GM19035 (cell line): ENCODE measurements around the gene SERPINE3.
A peak's percentile ranks its signal among the peaks of the same experiment; 100 is the strongest.

Source experiments
- ATAC-seq: cut with Tn5 transposase; IDR thresholded peaks from one replicate; pipeline ENCODE4 v1.9.1; 2021; ENCODE audit not compliant: unreplicated experiment

Gene SERPINE3

DNA sequence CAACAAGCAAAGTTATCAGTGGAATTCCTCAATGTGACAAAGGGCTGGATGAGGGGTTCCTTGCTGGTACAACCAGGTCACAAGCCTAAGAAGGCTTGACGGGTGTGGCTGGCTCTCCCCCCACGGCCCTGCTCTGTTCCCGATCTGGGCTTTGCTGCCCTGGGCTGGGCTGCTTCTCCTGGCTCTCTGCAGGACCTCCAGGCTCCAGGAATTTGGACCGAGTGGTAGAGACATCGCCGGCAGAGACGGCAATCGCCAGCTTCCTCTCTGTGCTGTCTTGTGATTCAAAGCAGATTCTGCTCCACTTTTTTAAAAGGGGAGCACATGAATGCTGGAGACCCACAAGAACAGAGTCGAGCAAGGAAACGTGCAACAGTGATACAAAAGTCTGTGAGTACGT, at the start of gene SERPINE3:
TSS of gene SERPINE3 (plus strand) at position 338 of the 400 bp plus-strand sequence. CDS start 1,401 bp downstream, outside the sequence.
- ATAC-seq: no peak

DNA sequence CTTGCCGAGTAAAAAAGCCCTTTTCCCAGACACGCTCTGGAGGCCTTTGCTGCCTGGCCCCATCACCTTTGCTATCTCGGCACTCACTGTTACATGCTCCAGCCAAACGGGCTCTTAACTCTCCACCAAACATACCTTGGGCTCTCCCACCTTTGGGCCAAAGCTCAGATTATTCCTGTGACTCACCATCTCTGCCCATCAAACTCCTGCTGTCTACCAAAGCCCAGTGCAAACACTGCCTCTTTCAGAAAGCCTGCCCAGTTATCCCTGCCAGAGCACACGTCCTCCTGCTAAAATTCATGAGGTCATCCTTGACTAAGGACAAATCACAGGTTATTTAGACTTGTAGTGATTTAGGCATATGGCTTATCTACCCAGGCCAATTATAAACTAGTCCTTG, 48.1 kb upstream of the SERPINE3 start:
- no peak for ATAC-seq

DNA sequence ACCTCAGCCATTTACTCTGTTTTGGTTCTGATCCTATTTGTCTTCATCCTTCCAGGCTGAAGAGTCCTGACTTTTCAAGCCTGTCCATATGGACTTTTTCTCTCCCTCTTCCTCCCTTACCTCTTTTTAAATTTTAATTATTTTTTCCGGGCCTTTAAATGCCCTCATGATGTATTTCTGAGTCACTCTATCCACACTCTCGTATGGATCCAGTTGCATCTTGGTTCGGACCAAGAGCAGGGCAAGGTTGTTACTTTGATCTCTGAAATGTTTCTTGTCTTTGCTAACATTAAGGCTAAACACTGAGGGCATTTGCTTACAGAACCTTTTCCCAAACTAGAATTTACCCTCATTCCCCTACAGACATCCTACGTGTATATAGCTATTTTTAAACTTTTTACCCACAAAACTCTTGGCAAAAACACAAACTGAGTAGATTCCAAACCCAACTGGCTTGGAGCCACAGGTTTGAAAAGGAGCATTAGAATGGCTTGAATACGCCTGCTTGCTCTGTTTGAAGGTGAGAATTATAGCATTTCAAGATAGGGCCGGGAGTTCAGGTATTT, 47.4 kb upstream of the SERPINE3 start:
- ATAC-seq: no peak

DNA sequence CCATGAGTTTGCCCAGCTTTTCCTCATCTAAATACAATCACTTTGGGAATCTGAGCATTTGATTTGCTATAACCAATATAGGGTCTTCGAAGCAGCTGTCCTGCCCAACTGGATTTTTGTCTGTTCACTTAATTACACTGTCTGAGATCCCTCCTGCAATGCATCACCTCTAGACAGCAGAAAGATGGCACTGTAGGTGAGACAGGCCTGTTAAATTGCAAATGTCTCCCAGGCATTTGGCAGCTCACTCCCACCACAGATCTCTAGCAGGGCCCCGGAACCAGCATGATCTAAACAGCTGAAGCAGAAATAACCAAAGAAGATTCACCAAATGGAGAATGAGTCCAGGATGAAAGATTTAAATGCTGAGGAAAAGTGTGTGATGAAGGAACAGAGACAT, 41.9 kb upstream of the SERPINE3 start:
- no peak for ATAC-seq

DNA sequence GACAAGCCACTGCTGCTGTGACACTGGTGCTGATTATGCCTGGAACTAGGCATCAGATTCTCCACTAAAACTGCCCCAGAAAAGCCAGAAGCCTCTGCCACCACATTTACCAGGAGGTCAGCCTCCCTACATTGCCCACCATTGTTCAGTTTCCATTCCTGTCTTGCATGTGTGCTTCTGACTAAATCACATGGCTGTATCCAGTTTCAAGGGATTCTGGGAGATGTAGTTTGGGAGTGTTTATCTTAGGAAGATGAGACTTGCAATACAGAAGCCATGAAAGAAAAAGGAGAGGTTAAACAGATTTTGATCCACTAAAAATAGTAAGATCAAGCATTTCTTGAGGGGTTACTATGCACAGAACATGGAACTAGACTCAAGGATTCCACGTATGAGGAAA, 40.7 kb upstream of the SERPINE3 start:
- ATAC-seq: no peak

DNA sequence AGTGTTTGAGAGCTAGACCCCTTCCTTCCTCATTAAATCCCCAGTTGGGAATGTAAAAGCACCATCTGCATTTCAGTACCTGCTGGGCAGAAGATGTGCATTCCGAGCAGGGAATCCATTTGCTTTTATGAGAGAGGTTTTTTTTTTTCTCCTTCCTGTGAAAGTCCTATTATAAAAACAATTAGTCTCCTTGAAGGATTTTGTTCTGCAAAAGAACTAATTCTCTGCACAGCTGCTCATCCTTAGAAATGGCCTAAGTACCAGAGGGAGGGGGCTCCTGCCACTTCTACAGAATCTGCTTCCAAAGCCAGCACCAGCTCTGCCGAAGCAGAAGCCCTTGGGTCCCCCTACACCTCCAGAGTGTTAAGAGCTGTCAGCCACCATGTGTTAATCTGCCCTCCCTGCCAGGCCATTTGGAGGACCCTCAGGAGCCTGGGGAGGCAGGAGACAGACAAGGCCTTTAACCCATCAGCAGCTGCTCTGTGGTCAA, 36.4 kb upstream of the SERPINE3 start:
- ATAC-seq: no peak

DNA sequence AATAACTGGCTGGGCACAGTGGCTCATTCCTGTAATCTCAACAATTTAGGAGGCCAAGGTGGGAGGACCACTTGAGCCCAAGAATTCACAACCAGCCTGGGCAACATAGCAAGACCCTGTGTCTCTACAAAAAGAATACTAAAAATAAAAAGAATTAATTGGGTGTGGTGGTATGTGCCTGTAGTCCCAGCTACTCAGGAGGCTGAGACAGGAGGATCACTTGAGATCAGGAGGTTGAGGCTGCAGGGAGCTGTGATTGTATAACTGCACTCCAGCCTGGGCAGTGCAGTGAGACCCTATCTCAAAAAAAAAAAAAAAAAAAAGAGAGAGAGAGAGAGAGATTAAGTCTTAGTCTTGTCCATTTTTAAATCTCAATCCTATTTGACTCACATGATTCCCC, 35.6 kb upstream of the SERPINE3 start:
- no peak for ATAC-seq

DNA sequence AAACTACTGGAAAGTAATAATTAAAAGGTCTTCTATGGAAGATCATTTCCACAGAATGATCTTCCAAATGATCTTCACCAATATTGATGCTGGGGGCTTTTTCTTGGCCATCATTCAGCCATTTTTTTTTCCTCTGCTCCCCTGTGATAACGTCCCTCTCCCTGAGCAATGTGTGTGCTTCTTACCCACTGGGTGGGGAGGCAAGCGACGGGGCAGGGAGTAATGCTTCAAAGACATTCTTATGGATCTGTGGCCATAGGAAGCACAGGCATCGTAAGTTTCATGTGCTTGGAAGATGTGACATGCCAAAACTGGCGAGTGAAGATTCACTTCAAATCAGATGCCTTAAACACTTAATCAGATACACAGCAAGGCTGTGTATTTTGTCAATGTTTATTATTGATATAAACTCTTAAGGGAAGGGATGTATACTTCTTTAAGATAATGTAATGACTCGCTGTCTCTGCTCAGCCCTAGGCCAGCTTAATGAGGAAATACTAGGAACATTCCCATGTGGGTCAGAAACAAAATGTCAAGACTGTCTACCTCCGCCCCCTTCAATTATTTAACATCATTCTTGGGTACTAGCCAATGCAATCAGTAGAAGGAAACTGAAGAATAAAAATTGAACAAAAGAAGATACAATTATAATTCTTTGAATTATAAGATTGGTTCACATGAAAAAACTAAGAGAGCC, 34.1 kb upstream of the SERPINE3 start:
- no peak for ATAC-seq

DNA sequence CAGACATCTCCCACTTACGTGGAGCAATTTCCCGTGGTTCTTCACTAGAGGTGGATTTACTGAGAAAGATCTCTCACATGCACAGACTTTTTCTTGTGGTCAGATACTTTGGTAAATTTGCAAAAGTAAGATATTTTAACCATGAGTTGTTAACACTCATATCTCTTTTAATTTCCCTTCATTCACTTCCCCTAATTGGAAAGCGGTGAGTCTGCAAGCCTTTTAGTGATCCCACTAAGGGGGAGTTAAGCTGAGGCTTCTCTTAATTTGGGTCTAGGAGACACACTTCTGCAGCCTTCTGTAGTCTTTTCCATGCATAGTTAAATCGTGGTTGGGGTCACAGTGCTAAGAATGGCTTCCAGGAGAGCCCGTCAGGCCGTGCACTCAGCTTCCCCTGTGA, 30.7 kb upstream of the SERPINE3 start:
- ATAC-seq: no peak

DNA sequence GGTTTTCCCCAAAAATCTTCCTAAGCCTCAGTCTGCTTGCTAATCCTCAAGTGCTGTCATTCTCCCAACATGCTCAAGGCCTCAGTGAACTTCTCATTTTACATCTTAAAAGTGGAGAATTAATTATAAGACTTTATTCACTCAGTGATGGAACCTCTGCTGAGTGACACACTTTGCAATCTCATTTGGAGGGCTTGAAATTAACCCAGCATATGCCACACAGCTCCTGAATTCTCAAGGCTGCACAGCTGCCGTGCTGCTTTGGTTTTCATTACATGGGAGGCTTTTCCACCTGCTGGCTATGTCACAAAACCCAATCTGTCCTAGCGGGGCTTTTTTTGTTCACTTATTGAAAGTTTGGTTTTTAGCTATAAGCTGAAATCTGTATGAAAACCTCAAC, 28.3 kb upstream of the SERPINE3 start:
- ATAC-seq: no peak

DNA sequence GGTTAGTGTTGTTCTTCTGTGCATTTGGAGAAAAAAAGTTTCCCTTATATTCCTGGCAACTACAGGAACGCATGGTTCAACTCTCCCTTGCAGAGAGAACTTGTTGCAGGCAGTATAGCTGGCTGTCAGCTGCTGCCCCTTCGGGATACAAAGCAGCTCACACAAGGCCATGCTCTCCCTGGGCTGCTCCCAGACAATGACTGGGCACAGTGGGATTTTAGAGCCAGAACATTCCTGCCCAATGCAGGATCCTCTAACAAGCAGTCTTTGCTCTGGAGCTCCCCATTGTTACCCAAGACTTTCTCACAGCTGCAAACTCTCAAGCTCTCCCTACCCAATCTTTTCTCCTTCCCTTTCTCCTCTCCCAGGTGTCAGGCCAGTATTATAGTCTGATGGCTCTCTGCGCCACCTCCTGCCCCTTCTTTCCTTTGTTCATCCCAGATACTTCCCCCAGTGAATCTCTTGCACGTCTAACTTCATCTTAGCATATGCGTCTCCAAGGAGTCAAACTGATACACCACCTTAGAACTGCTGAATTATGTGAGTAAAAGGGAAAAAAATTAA, 27.5 kb upstream of the SERPINE3 start:
- ATAC-seq: no peak

DNA sequence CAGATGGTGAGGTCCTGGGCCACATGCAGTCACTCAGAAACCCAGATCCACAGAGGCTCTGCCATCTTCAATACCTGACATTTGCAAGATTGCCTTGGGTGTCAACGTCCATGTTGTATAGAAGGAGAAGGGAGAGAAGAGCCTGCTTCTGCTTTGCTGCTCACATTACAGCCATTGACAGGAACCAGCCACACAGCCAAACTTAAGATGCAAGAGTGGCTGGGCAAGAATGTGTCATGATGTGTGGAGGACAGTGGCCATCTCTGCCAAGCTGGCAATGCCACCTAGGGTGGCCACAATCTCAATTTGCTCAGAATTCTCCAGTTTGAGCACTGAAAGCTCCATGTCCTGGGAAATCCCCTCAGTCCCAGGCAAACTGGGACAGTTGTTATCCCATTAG, 25.9 kb upstream of the SERPINE3 start:
- ATAC-seq: no peak

DNA sequence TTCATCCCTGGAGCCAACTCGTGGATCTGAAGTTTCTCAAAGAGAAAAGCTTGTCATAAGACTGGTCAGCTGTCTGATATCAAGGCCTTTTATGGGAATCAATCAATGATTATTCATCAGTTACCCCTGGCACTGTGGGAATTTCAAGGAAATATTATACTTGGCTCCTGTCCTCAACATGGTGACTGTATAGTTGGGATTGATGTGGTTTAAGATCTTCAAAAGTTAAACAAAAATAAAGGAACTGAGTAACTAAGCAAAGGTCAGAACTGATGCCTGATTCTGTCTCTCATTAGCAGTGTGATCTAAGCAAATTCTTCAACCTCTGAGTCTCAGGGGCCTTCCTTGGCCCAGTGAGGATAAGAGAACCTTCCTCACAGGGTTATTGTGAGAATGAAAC, 22.2 kb upstream of the SERPINE3 start:
- ATAC-seq: no peak

DNA sequence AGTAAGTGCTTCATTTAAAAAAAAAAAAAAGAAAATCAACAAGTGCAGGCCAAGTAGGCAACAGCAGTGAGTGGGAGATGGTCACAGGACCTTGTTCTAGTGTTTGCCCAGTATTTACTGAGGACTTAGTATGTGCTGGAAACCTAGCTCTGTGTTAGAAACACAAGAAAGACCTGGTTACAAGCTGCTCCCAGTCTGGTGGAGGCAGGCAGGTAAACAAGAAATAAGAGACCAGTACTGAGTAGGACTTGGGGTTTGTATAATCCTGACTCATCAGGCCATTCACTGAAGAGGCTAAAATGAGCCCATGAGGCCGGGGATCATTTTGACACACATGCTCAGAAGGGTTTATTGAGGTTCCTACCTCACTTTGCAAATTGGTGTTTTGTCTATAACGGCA, 21.5 kb upstream of the SERPINE3 start:
- no peak for ATAC-seq

DNA sequence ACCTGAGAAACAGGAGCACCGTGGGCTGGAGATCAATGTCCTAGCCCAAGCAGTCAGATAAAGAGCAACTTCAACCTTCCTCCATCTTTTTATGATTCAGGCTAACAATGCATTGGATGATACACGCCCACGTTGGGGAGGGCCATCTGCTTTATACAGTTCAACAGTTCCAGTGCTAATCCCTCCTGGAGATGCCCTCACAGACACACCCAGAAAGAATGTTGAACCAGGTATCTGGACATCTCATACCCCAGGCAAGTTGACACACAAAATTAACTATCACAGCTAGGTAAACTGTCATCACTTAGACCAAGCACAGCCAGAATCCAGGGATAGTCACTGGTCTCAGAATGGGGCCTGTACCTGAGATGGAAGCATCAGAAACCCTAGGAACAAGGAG, 20.6 kb upstream of the SERPINE3 start:
- ATAC-seq: no peak

DNA sequence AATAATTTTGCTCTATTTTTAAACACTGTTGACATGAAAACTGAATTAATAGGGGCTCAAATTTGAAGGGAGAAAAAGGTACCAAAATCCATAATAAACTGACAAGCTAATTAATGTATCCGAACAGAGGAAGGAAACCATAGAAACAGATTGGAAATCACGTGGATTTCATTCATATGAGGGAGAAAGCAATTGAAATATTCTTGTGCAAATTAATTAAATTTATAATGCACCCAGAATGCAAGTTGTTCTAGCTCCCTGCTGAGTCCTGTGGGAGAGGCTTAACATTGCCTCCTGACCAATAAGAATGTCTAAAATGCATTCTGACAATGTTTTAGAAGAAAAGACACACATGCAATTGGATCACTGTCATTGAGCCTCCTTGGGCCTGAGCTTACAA, 17.7 kb upstream of the SERPINE3 start:
- no peak for ATAC-seq

DNA sequence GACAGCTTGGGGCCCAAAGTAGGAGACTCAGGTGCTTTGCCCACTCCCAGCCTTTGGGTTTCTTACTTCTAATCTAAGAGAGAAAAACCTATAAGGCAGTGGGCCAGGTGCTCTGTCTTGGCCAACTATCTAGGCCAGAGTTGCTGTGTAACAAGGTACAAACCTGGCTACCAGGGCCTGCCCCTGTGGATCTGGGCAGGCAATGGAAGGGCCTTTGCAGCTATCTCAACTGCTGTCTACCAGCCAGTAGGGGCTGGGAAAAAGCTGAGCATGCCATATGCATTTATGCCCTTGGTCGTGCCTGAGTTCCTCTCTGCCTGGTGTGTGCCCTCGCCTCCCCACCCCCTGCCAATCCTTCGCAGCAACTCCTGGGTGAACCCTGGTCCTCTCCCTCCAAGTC, 16.7 kb upstream of the SERPINE3 start:
- no peak for ATAC-seq

DNA sequence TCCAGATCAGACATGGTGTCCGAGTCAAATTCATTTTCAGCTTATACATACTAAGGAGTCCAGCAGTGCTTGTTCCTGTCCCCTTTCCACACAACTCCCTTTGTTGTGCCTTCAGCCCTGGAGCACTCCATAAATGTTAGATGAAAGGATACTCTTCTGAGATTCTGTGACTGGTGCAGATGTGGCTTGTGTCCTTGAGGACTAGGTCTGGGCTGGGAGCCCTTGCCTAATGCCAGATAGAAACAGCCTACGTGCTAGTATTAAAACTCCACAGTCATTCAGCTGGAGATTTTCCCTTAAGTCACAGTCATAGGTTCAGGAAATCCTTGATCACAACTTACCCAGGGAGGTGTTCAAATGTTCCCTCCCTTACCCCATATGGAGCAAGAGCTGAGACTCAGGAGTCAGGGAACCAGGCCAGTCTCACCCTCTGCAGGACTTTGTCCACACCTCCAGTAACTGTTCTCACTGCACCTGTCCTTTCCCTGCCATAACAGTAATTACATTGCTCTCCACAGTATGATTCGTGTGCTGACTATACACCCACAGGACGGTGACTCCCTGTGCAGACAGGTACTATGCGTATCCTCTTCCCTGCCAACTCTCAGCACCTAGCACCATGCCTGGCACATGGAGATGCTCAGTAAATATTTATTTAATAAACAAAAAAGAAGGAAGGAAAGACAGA, 15.5 kb upstream of the SERPINE3 start:
- no peak for ATAC-seq

DNA sequence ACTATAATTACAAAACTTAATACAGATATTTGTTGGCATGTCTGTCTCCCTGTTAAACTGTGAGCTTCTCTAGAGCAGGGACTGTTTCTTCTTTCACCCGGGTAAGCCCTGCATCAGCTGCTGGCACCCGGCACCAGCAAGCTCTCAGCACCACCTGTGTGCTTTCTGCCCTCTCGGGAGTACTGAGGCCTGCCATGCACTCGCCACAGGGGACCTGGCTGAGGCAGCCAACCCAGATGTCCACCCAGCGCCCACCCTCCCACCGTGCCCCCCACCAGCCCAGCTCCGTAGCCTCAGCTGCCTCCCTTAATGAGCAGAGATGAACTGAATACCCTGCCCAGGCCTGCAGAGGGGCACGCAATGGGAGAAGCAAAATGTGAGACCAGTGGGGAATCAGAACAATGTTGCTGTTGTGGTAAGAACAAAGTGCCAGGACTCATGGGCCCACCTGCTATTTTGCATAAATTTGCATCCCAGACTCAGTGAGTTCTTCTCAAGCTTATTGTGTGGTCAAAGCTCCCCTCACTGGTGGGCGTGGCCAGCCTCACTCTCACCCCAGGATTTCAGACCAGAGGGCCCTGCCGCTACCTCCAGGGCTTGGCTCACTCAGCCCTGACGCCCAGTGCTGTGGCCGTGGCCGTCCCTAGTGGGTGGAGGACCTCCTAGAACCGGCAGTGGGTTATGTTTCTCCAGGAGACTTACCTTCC, 14.6 kb upstream of the SERPINE3 start:
- ATAC-seq: peak; percentile 65

DNA sequence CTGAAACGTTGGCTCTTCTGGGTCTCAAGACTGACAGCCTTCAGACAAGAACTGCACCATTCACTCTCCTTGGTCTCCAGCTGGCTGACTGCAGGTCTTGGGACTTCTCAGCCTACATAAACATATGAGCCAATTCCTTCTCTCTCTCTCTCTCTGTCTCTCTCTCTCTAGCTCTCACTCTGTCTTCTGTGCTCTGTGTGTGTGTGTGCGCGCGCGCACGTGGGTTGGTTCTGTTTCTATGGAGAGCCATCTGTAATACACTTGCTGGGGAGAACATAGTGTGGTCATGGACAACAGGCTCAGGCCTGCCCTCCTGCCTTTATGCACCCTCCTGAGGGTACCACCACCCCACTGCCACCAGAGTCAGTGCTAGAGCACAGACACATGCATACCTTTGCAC, 13.7 kb upstream of the SERPINE3 start:
- no peak for ATAC-seq

DNA sequence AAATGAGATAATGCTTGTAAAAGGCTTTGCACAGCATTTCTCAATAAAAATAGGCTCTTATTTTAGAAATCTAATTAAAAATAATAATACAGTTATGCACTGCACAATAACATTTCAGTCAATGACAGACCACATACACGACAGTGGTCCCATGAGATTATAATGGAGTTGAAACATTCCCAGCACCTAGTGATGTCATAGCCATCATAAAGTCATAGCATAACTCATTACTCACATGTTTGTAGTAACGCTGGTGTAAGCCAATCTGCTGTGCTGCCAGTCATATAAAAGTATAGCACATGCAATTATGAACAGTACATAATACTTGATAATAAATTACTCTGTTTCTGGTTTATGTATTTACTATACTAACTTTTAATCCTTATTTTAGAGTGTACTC, 12.7 kb upstream of the SERPINE3 start:
- ATAC-seq: no peak
